Thyroid gland (tissue), 4 donors: ENCODE measurements around the gene GID8. TPM values are rescaled to one million over a fixed set of nuclear protein-coding genes. Genes with fewer than 3 reads are reported as not detected.
"Not testable (repeated sequence)": the region's sequence is repeated elsewhere in the genome, so short reads cannot be mapped to it uniquely, and the experiment has no call there.

Experiments
- DNase-seq, 2 donors: peaks; one replicate each; pipeline ENCODE4 v3.0.0-alpha.2; 2019
- H3K27ac ChIP-seq, 3 donors: fragments of 200-600 bp; sonication (generic); 1 replicate in 2 of 3; 2 replicates in 1 of 3; pipeline ENCODE4 v1.5.1; 2016 to 2019; ENCODE audit warnings: mild to moderate bottlenecking in 1 of 3, moderate library complexity in 1 of 3
- H3K27me3 ChIP-seq: fragments of 200-600 bp; sonication (generic); one replicate; pipeline ENCODE4 v1.5.1; 2019
- H3K36me3 ChIP-seq, 2 donors: fragments of 200-600 bp; sonication (generic); one replicate each; pipeline ENCODE4 v1.5.1; 2016 to 2019
- H3K4me1 ChIP-seq, 2 donors: fragments of 200-600 bp; sonication (generic); one replicate each; pipeline ENCODE4 v1.5.1; 2017 to 2019
- H3K4me3 ChIP-seq, 3 donors: fragments of 200-600 bp; sonication (generic); replicated peaks in 1 of 3; 1 replicate in 2 of 3; 2 replicates in 1 of 3; pipeline ENCODE4 v1.5.1; 2016; ENCODE audit warnings: mild to moderate bottlenecking in 1 of 3
- H3K9me3 ChIP-seq: fragments of 200-600 bp; sonication (generic); one replicate; pipeline ENCODE4 v1.5.1; 2017
- POLR2A ChIP-seq, 2 donors: fragments of 450-650 bp; IDR thresholded peaks; one replicate each; pipeline ENCODE4 v1.6.1; 2017; ENCODE audit warnings: antibody characterized with exemption in 2 of 2, mild to moderate bottlenecking in 2 of 2, moderate library complexity in 1 of 2
- WGBS, 2 donors: methylation state at CpG; one replicate each; pipeline ENCODE4 v1.1.5; 2017; 5-methylcytosine and 5-hydroxymethylcytosine counted together
- intact Hi-C: fragments of 100-400 bp; cut with DNase I; formaldehyde crosslinking; loops from one replicate; pipeline ENCODE4 v1.15.1; 2023
- total RNA-seq, 4 donors: library from RNA; depleted of rRNA; stranded (reverse); fragments of >200 nt; gene quantifications; one replicate each; pipeline ENCODE4 v1.2.3, GENCODE V29; 2016
- TF ChIP-seq, protein P1 (sequence below), 6 experiments: fragments of 200-600 bp in 3 of 6; fragments of 450-650 bp in 3 of 6; sonication (generic) in 3 of 6; IDR thresholded peaks; one replicate each; pipeline ENCODE4 v1.5.1; 2016 to 2019; ENCODE audit warnings: antibody characterized with exemption in 6 of 6, mild to moderate bottlenecking in 2 of 6, inconsistent platforms in 1 of 6, moderate library complexity in 1 of 6

The GID8 gene
- total RNA-seq, 4 donors from 2014 or later: 30.3 to 38.5 (median 34.5) TPM

DNA sequence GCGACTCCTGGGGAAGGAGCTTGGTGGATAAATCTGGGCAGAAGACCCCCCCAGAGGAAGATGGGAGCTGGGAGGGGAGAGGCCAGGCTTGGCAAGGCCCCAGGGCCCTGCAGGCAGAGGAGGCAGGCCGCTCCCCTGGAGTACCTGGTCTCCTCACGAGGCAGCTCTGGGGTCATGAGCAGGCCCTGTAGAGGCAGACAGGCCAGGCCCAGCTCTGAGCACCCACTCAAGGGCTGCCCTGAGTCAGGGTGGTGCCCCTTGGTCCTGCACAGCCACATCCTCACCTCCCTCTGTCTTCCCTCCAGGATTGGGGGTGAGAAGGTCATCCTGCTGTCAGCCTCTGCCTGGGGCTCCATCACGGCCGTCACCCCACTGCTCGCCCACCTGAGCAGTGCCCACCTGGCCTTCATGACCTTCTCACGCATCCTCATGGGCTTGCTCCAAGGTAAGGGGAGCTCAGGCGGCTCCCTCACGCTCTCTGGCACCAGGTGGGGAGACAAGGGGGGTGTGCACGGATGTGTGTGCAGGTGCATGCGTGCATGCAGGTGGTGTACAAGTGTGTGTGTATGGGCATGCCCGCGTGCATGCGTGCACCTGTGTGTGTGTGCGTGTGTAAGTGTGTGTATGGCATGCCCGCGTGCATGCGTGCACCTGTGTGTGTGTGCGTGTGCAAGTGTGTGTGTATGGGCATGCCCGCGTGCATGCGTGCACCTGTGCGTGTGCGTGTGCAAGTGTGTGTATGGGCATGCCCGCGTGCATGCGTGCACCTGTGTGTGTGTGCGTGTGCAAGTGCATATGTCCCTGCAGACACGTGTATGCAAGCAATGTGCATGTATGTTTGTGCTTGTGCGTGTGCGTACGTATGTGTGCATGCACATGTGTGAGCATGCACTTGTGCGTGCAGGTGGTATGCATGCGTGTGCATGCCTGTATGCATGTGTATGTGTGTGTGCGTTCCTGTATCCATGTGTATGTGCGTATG is 19.5 kb downstream of the GID8 start:
- no peaks in the 10 kb centered on the region for H3K9me3 ChIP-seq
- no peak for DNase-seq
- peaks cover 22 to 35% of the 10 kb centered on the region in 2 donors for H3K4me1 ChIP-seq
- H3K27me3 ChIP-seq: no peaks in the 10 kb centered on the region
- TF ChIP-seq, protein P1, sequence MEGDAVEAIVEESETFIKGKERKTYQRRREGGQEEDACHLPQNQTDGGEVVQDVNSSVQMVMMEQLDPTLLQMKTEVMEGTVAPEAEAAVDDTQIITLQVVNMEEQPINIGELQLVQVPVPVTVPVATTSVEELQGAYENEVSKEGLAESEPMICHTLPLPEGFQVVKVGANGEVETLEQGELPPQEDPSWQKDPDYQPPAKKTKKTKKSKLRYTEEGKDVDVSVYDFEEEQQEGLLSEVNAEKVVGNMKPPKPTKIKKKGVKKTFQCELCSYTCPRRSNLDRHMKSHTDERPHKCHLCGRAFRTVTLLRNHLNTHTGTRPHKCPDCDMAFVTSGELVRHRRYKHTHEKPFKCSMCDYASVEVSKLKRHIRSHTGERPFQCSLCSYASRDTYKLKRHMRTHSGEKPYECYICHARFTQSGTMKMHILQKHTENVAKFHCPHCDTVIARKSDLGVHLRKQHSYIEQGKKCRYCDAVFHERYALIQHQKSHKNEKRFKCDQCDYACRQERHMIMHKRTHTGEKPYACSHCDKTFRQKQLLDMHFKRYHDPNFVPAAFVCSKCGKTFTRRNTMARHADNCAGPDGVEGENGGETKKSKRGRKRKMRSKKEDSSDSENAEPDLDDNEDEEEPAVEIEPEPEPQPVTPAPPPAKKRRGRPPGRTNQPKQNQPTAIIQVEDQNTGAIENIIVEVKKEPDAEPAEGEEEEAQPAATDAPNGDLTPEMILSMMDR (IDR thresholded peaks at IDR 0.05): no peak
- TF ChIP-seq POLR2A (IDR thresholded peaks at IDR 0.05): no peak
- H3K27ac ChIP-seq: no peak overlapping the region
- WGBS, 2 donors: 94 to 96% methylated on average over 35 to 36 of the region's 36 CpGs
- intact Hi-C loops: no loop called here
- no peaks in the 10 kb centered on the region for H3K36me3 ChIP-seq
- no peak overlapping the region for H3K4me3 ChIP-seq

DNA sequence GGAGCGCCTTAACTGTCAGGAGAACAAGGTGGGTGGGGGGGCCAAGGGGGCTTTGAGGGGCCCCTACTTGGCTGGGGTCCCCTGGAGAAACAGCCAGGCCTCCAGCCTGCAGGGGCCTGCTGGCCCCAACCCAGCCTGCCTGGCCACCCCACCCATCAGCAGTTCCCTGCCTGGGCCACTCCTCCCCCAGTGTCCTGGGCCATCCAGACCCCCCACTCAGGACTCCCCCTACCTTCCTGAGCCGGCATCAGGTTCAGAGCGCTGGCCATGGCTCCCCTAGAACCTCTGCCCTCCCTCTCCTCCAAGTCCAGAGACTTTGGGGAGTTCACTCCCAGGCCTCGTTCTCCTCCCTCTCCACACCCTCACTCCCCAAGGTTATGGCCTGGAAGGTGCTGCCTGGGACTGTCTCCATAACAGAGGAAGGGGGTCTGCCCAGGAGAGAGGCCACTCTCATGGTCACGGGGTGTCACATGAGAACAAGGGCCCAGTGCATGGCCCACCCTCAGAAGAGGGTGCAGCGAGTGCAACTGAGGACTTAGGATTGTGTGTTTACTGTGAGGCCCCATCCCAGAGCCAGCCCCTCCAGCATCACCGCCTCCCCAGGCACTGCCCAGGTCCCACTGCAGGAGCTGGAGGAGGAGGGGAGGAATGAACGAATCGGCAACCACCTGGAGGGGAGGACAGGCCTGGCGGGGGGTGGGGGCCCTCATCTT is 20.6 kb downstream of the GID8 start:
- Histone ChIP-seq H3K27me3 (no peaks in the 10 kb centered on the region), H3K27ac (no peak overlapping the region), H3K4me1 (peaks cover 11 to 23% of the 10 kb centered on the region in 2 donors), H3K9me3 (no peaks in the 10 kb centered on the region), H3K4me3 (no peak overlapping the region), H3K36me3 (no peaks in the 10 kb centered on the region)
- intact Hi-C loops: no loop called here
- DNase-seq: no peak
- WGBS, 2 donors: 82 to 86% methylated on average over 8 to 9 of the region's 10 CpGs
- TF ChIP-seq, protein P1 (IDR thresholded peaks at IDR 0.05): no peak

DNA sequence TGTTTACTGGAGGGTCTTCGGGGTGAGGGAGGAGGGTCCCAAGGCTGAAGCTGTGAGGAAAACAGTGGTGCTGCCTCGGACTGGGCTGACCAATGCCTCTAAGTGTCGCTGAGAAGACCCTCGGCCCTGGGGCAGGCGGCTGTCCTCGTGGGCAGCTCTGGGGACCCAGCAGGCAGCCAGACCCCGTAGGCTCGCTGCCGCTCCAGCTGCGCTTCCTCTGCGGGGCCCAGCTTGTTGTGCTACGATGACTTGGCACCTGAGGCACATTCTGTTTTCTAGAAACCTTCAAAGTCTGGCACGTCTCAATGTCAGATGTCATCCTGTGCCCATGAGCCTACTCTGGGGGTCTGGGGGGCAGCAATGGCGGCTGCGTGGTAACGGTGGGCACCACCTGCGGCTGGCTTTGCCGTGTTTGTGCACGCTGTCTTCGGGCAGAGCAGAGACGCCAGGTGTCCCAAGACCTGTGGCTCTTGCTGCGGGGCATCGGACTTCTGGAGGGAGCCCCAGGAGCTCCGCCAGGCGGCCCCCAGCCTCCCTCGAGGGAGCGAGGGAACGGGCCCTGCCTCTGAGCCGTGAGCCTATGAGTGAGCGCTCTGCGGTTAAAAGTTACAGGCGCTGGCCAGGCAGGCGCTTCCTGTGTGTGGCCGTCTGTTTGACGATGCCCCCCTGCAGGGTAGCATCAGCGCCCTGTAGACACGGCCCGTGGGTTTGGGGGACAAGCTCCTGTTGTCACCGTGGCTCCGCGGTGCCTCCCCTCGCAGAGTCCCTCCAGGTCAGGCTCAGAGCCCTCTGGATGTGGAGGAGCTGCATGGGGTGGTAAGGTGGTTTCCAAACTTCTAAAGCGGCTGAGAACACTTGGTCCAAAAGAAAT is 21.4 kb downstream of the GID8 start:
- no peak for DNase-seq

DNA sequence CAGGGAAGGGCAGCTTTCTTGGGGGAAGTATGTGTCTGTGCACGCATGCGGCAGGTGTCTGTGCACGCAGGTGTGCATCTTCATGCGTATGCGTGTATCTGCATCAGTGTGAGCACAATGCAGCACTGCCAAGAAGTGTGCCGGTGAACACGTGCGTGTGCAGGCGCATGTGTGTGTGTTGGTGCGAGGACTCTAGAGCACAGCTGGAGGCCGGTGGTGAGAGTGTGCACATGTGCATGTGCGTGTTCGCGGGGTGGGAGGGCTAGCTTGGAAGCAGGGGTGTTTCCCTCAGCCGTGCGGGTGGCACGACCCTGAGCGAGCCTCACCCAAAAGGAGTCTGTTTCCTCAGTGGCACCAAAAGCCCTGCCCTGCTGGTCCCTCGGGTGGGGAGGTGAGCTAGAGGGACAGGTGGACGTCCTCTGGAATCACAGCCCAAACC is 22.1 kb downstream of the GID8 start:
- intact Hi-C loops: no loop called here
- no peaks in the 10 kb centered on the region for H3K27me3 ChIP-seq
- H3K36me3 ChIP-seq: no peaks in the 10 kb centered on the region
- no peak for TF ChIP-seq POLR2A (IDR thresholded peaks at IDR 0.05)
- TF ChIP-seq, protein P1 (IDR thresholded peaks at IDR 0.05): no peak
- WGBS, 2 donors: 90 to 92% methylated on average over 16 to 20 of the region's 20 CpGs
- peaks cover 0 to 10% of the 10 kb centered on the region in 2 donors for H3K4me1 ChIP-seq
- no peak overlapping the region for H3K27ac ChIP-seq
- no peak for DNase-seq
- H3K9me3 ChIP-seq: no peaks in the 10 kb centered on the region
- no peak overlapping the region for H3K4me3 ChIP-seq

More for the DNA sequence above, 21.4 kb downstream of the GID8 start:
- TF ChIP-seq, protein P1 (IDR thresholded peaks at IDR 0.05): no peak
- no peak for TF ChIP-seq POLR2A (IDR thresholded peaks at IDR 0.05)
- H3K4me3 ChIP-seq: no peak overlapping the region
- WGBS, 2 donors: 76 to 80% methylated on average over 20 to 22 of the region's 43 CpGs
- intact Hi-C loops: no loop called here
- H3K4me1 ChIP-seq: peaks cover 3 to 16% of the 10 kb centered on the region in 2 donors
- H3K27me3 ChIP-seq: no peaks in the 10 kb centered on the region
- H3K36me3 ChIP-seq: no peaks in the 10 kb centered on the region
- H3K9me3 ChIP-seq: no peaks in the 10 kb centered on the region
- no peak overlapping the region for H3K27ac ChIP-seq

DNA sequence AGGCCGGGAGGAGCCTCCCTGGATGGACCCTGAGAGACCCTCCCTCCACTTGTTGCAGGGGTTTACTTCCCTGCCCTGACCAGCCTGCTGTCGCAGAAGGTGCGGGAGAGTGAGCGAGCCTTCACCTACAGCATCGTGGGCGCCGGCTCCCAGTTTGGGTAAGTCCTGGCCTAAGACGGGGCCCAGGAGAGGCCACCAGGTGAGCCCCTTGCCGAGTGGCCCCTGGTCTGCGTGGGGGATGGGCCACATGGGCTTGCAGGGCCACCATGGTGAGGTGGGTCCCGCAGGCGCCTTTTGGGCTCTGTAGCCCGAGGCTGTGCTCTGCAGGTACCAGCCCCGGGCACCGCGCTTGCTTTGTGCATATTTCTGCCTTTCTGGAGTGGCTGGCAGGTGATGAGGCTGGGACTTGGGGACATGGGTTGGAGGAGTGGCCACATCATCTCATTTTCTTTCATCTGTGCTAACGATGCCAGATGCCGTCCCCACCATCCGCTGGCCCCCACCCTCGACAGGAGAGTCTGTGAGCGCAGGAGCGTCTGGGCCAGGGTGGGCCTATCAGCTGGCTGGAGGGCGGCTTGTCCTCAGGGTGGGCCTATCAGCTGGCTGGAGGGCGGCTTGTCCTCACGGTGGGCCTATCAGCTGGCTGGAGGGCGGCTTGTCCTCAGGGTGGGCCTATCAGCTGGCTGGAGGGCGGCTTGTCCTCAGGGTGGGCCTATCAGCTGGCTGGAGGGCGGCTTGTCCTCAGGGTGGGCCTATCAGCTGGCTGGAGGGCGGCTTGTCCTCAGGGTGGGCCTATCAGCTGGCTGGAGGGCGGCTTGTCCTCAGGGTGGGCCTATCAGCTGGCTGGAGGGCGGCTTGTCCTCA is 22.7 kb downstream of the GID8 start:
- H3K27me3 ChIP-seq, DNase-seq, H3K9me3 ChIP-seq, H3K36me3 ChIP-seq, intact Hi-C loops, H3K27ac ChIP-seq, H3K4me1 ChIP-seq, H3K4me3 ChIP-seq: not testable (repeated sequence)
- 88 to 100% methylated on average over 2 to 20 of the region's 31 CpGs for WGBS, 2 donors
